Left renal cortex interstitium (tissue), 4 donors: ENCODE measurements around the gene TMEM50A. TPM values are rescaled to one million over a fixed set of nuclear protein-coding genes. Genes with fewer than 3 reads are reported as not detected.
A peak's percentile ranks its signal among the peaks of the same experiment; 100 is the strongest.
"Not testable (repeated sequence)": the region's sequence is repeated elsewhere in the genome, so short reads cannot be mapped to it uniquely, and the experiment has no call there.

ENCODE experiments used
- DNase-seq, 4 donors: peaks; one replicate each; pipeline ENCODE4 v3.0.0-alpha.2; 2013; ENCODE audit warnings: low read depth in 4 of 4, low spot score in 2 of 4, missing footprints in 1 of 4
- polyA plus RNA-seq, 4 donors: library from polyadenylated mRNA; unstranded; fragments of 120-200 nt; gene quantifications; one replicate each; pipeline ENCODE4 v1.2.1, GENCODE V29; 2013; ENCODE audit not compliant: insufficient read length in 4 of 4

Gene TMEM50A
- polyA plus RNA-seq, result 100 to 1,000 TPM; 101 to 136 (median 121) TPM

GRCh38 chr1:25338188-25338981, at the start of gene TMEM50A:
Gene TMEM50A (plus strand): TSS chr1:25338334. CDS start chr1:25340487, 2,153 bp downstream.
- peak; percentile 50 to 82 (median 66) for DNase-seq

GRCh38 chr1:25288573-25289101, 49.5 kb upstream of the TMEM50A start:
- not testable (repeated sequence) for DNase-seq

- not testable (repeated sequence) for DNase-seq
Observed at GRCh38 chr1:25290043-25290442, 48.1 kb upstream of the TMEM50A start.

- not testable (repeated sequence) for DNase-seq
Observed at GRCh38 chr1:25293426-25293825, 44.7 kb upstream of the TMEM50A start.

GRCh38 chr1:25294889-25295826, 43.0 kb upstream of the TMEM50A start:
- not testable (repeated sequence) for DNase-seq

GRCh38 chr1:25296501-25296900, 41.6 kb upstream of the TMEM50A start:
- not testable (repeated sequence) for DNase-seq

GRCh38 chr1:25300729-25301128, 37.4 kb upstream of the TMEM50A start:
- DNase-seq, result not testable (repeated sequence)

- not testable (repeated sequence) for DNase-seq
Observed at GRCh38 chr1:25302330-25302729, 35.8 kb upstream of the TMEM50A start.

- not testable (repeated sequence) for DNase-seq
Observed at GRCh38 chr1:25304936-25305335, 33.2 kb upstream of the TMEM50A start.

- DNase-seq, result not testable (repeated sequence)
Observed at GRCh38 chr1:25308168-25308567, 30.0 kb upstream of the TMEM50A start.

- DNase-seq, result not testable (repeated sequence)
Observed at GRCh38 chr1:25309085-25309484, 29.0 kb upstream of the TMEM50A start.

- DNase-seq, result not testable (repeated sequence)
Observed at GRCh38 chr1:25309486-25309885, 28.6 kb upstream of the TMEM50A start.

- DNase-seq, result not testable (repeated sequence)
Observed at GRCh38 chr1:25312806-25313470, 25.2 kb upstream of the TMEM50A start.

- DNase-seq, result not testable (repeated sequence)
Observed at GRCh38 chr1:25320314-25320938, 17.7 kb upstream of the TMEM50A start.

- not testable (repeated sequence) for DNase-seq
Observed at GRCh38 chr1:25322127-25322526, 16.0 kb upstream of the TMEM50A start.

GRCh38 chr1:25324407-25324806, 13.7 kb upstream of the TMEM50A start:
- not testable (repeated sequence) for DNase-seq

GRCh38 chr1:25327864-25328790, 10.0 kb upstream of the TMEM50A start:
- not testable (repeated sequence) for DNase-seq

GRCh38 chr1:25328791-25329185, 9.3 kb upstream of the TMEM50A start:
- DNase-seq, result not testable (repeated sequence)

GRCh38 chr1:25329336-25329735, 8.8 kb upstream of the TMEM50A start:
- not testable (repeated sequence) for DNase-seq
